ENCODE results near the gene GK. TPM values are rescaled to one million over a fixed set of nuclear protein-coding genes. Genes with fewer than 3 reads are reported as not detected.

GK gene
- 2.9 and 3.3 TPM in 2 replicates for total RNA-seq

GRCh38 chrX:30653415-30654131 is at the start of gene GK:
Gene GK (plus strand): TSS chrX:30653423. CDS start chrX:30653538, 115 bp downstream.

Small RNA genes within 50 kb of the gene (small RNA-seq; reads per million reads assigned to genes)
- gene CKS1BP6 = not detected

Other genes starting within 250 kb of the GK start
- gene TASL, start 75.7 kb upstream of the GK start, total RNA-seq = not detected in 2 replicates
- gene TAB3, start 235.8 kb downstream of the GK start, total RNA-seq = 13.1 and 17.4 TPM in 2 replicates